GM19035 (cell line): ENCODE measurements around the gene EVL.
"Not testable (repeated sequence)": the region's sequence is repeated elsewhere in the genome, so short reads cannot be mapped to it uniquely, and the experiment has no call there.

Source experiments
- ATAC-seq: cut with Tn5 transposase; IDR thresholded peaks from one replicate; pipeline ENCODE4 v1.9.1; 2021; ENCODE audit not compliant: unreplicated experiment

Gene EVL

GRCh38 chr14:100144645-100144995, 79.4 kb downstream of the EVL start:
- ATAC-seq, result no peak

- no peak for ATAC-seq
These were observed 79.9 kb downstream of the EVL start for GRCh38 chr14:100144996-100145646.

DNA sequence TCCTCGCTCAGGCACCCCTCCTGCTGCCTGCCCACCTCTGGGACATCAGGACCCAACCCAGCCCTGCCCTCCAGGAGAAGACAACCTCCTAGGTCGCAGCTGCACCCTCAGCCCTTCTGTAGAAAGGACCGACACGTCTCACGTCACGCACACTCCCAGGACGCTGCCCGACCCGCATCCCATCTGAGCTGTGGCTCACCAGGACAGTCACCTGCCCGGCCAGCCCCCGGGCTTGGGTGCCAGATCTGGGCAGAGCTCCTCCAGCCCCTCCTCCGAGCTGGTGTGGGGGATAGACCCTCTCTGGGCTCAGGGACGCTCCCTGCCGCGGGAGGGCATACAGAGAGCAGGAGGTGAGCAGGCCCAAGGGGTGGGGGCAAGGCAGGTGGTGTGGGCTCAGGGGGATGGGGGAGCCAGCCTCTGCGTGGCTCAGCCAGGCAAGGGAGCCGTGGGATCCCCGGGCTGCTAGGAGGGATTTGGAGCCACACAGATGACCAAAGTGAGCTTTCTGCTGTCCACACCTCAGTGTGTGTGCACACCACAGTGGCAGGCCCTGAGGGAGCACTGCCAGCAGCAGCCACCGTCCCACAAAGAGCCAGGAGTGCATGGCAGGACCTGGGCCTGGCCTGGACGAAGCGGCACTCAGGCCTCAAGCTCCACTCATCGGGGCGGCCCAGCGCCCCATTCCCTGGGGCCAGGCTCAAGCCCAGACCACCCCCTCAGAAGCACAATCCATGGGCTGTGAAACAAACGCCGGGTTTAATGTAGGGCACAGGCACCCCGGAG, 80.7 kb downstream of the EVL start:
- no peak for ATAC-seq

DNA sequence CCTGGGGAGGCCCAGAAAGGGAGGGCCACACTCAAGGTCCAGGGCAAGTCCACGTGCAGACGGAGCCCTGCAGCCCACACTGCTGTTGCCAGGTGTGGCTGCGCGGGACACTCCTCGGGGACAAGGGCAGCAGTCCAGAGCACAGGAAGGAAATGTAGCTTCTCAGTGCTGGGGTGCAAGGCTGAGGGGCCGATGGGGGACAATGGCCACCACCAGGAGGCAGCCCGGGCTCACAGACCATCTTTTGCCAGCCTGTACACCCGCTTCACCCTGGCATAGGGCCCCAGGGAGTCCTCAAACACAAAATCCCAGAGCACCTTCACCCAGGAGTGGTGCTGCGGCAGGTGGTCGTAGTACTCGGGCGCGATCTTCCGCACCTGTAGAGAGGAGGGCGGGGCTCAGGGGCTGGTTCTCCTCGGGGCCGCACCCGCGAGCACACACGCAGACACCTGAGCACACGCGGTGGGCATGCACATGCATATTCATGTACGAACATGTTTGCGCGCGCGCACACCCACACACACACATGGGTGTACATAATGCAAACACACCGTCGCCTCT, 81.4 kb downstream of the EVL start:
- ATAC-seq, result no peak

DNA sequence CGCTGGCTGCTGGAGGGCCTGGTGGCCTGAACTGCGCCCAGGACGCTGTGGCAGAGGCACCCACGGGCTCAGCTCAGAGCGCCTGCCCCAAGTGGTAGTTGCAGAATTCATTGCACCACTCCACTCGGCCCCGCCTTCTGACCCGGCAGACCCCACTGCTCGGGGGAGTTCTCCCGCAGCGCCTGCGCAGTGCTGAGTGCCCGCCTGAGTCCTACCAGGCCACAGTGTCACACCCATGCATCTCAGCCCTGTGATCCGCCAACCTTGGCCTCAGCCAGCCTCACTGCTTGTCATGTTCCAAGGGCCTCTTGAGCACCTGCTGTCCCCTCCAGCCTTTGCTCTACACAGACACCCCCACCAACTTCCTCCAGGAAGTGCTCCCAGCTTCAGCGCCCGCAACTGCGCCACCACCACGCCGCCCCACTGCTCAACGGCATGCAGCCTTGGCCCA, 82.0 kb downstream of the EVL start:
- no peak for ATAC-seq

- no peak for ATAC-seq
These were observed 82.7 kb downstream of the EVL start for GRCh38 chr14:100147691-100148464.

DNA sequence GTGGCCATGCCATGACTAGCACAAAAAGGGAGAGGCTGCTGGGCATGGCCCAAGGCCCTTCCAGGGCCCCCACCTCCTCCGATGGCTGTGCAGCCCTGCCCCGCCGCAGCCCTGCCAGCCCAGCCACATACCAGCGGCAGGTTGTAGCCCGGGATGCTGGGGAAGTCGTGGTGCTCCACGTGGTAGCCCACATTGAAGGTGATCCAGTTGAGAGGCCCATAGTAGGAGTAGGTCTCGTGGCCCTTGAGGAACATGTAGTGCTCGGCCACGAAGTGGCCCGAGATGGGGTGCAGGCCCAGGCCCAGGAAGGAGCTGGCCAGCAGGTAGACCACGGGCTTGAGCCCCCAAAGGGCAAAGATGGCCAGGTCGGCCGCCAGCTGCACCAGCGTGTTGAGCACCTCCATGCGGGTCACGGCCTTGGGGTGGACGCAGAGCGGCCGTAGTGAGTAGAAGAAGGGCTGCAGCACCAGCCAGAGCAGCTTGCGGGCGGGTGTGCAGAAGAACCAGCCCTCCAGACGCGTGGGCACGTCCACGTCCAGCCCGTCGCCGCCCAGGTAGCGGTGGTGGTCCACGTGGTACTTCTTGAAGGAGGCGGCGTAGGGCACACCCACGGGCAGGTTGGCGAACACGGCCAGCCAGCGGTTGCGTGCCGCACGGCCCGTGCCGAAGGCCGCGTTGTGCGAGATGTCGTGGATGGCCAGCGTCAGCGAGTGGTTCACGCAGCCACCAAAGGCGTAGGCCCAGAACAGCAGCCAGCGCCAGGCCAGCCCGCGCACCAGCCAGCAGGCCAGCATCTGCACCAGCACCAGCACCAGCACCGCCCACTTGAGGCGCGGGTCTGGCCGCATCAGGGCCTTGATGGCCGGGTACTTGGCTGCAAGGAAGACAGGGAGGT, 83.9 kb downstream of the EVL start:
- no peak for ATAC-seq

GRCh38 chr14:100149851-100150611, 84.8 kb downstream of the EVL start:
- no peak for ATAC-seq

DNA sequence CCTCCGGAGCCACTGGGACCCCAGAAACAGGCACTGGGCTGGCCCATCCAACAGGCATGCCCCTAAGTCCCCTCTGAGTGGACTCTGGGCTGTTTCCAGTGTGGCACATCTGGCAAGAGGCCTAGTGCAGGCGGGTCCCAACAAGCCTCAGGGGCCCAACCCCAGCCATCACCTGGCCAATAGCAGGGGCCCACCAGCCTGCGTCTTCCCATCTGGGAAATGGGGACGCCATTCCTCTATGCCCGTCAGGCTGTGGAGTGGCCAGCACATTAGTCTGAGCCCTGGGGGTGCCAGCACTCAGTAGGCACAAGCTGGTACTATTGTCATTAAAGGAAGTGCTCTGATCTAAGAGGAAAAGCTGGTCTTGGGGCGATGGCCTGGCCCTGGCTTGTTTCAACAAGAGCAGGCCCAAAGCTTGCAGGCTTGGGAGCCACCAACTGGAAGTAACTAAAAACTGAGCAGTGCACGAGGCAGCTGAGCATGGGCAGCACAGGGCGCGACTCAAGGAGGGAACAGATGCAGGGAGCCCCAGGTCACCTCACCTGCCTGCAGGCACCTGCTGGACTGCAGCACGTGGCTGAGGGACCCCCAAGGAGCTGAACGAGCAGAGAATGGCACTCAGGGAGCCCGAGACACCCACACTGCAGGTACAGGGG, 85.8 kb downstream of the EVL start:
- no peak for ATAC-seq

- no peak for ATAC-seq
These were observed 86.9 kb downstream of the EVL start for GRCh38 chr14:100152091-100152490.

DNA sequence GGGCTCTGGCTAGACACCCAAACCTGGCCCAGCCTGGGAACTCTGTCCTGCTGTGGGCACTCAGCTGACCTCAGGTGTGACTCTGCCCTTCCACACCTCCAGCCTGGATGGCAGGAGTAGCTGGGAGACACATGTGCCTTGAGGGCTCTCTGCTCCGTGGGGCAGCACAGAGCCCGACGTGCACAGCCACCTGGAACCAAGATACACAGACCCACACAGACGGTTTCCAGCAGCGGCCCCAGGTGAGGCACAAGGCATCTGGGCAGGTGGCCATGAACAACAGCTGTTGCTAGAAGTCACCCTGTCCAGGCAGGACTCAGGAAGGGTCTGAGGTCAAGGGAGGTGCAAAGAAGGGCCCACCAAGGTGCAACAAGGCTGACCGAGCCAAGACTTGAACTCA, 88.3 kb downstream of the EVL start:
- no peak for ATAC-seq

GRCh38 chr14:100155049-100155621, 89.9 kb downstream of the EVL start:
- no peak for ATAC-seq

DNA sequence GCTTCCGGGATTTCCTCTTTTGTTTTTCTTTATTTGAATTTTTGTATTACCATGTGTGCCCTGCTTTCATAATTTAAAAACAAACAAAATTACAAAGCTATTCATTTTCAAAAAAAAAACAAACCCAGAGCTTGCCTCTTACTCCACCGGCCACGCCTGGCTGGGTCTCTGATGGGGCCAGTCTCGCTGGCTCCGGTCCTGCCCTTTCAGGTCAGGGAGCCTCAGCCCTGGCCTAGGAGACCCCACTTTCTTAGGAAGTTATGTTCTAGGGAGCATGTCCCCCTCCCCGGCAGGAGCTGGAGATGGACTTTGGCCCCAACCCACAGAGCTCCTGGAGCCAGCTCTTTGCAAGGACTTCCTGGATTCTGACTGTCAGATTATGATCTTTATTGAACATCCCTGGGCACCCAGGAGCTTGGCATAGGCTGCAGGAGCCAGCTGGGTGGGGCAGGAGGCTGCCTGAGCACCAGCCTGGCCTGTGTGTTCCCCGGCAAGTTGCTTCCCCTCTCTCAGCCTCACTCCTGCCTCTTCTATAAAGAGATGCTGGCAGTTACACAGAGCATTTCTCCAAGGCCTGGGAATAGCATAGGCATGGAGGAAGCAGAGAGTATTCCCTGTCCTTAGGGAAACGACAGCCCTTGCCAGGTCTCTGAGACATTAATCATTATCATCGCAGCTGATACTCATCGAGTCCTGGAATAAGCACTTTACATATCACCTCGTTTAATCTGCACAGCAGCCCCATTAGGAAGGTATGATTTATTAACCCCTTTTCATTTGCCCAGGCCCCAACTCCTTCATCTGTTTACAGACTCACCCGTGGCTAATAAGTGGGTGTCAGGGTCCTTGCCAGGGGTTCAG, 90.8 kb downstream of the EVL start:
- no peak for ATAC-seq

DNA sequence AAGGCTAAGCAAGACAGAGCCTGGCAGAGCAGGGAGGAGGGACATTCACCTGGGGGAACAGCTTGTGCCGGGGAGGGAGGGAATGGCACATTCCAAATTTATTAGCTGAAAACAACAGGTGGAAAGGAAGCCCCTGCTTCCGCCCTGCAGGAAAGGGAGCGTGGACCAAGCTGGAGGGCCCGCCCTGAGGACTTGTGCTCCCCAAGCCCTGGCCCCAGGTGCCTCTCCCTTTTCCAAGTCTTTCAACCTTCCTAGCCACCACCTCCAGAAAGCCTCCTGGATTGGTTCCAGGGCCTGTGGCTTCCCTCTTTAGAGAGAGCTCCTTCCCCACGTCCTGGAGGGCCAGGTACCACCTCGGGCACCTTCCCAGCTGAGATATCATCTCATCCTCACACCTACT, 91.6 kb downstream of the EVL start:
- ATAC-seq, result no peak

- ATAC-seq, result not testable (repeated sequence)
These were observed 92.5 kb downstream of the EVL start for GRCh38 chr14:100157548-100158232.

GRCh38 chr14:100158566-100159093, 93.4 kb downstream of the EVL start:
- ATAC-seq, result no peak
